ENCODE data around the gene PCDHA13.

- TF ChIP-seq CTCF (IDR thresholded peaks at IDR 0.05) (no peak), TCF7L2 (IDR thresholded peaks at IDR 0.05; ENCODE audit: low read depth, low read length) (no peak), SIN3A (IDR thresholded peaks at IDR 0.05; ENCODE audit: borderline replicate concordance, insufficient read depth, low read depth, low read length) (no peak), POLR2AphosphoS5 (IDR thresholded peaks at IDR 0.05; ENCODE audit: low read depth, low read length) (no peak), REST (IDR thresholded peaks at IDR 0.05; ENCODE audit: insufficient read depth in 1 of 2, low read depth in 2 of 2, low read length in 1 of 2) (no peak)
Observed at GRCh38 chr5:140916325-140916724, 34.4 kb downstream of the PCDHA13 start.
